ENCODE data around the gene ADAMTS12. TPM values are rescaled to one million over a fixed set of nuclear protein-coding genes. Genes with fewer than 3 reads are reported as not detected.

ADAMTS12 gene
- polyA plus RNA-seq, 3 donors = 0.74 to 17.6 (median 2.4) TPM

DNA sequence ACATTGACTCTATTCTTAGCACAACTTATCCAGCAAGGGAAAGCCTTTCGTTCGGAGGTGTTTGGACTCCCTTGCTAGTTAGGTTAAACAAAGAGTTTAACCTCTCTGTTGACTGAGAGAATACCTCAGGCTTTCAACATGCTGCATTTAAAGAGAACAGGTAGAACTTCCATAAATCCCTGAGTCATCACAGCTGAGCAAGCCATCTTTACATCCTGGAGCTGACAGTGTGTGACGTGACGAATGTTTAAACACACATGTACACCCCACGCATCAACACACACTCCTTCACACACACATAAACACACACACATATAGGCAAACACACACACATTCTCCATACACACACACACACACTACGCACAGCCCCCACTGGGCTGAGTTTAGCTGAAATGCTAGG lies 152.8 kb downstream of the ADAMTS12 start:
- no peak overlapping the region for H3K27ac ChIP-seq (ENCODE audit: low read depth, low read length)
- WGBS, 3 donors = 63 to 92% (median 91%) methylated on average over 6 of the region's 6 CpGs

DNA sequence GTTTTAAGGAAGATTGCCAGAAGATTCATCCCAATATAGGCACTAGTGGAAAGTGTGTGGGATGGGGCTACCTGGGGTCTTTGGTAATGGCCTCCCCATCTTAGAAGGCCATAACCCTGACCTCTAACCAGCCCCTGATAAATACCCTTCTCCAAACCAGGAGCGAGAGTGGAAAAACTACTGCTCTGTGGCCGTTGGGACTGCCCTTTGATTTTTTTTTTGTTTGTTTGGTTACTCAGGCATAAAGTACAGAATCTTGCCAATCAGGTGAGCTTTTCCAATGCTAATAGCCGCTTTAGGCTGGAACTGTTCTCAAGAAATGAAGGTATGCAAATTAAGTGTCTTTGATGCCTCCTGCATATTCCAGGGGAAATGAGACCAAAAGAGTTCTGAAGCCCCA lies 153.7 kb downstream of the ADAMTS12 start:
- no peak overlapping the region for H3K27ac ChIP-seq (ENCODE audit: low read depth, low read length)
- WGBS, 3 donors = 46 to 89% (median 82%) methylated on average over 3 of the region's 3 CpGs

DNA sequence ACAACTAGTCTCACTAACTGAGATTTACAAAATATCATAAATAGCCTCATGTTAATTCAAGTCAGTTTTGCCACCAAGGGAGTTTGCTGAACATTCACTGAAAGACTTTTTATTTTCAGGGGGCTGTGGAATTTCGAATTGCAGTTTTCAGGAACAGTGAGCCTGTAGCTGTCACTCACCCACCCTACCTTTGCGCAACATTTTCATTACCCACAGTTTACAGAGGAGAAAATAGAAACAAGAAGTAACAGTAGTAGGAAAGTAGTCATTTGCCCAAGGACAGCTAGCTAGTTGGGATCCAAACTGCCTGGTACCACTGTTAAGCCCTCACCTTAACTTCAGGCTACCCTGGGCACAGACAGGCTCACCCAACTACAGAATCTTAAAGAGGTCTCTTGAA lies 154.1 kb downstream of the ADAMTS12 start:
- WGBS, 3 donors = 78 to 83% (median 81%) methylated on average over 2 of the region's 2 CpGs
- H3K27ac ChIP-seq (ENCODE audit: low read depth, low read length) = no peak overlapping the region

DNA sequence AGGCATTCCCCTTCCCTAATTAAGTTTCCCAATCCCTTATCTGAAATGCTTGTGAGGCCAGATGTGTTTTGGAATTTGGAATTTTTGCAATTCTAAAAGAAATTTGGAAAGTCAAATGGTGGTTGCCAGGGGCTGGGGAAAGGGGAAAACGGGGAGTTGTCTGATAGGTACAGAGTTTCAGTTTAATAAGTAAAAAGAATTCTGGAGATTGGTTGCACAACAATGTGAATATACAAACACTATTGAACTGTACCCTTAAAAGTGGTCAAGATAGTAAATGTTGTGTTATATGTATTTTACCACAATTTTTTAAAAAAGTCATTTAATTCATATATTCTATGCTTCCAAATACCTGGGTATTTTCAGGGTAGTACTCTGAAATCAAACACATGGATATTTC lies 154.5 kb downstream of the ADAMTS12 start:
- WGBS, 3 donors = 38 to 57% (median 43%) methylated on average over 1 of the region's 1 CpG
- no peak overlapping the region for H3K27ac ChIP-seq (ENCODE audit: low read depth, low read length)

DNA sequence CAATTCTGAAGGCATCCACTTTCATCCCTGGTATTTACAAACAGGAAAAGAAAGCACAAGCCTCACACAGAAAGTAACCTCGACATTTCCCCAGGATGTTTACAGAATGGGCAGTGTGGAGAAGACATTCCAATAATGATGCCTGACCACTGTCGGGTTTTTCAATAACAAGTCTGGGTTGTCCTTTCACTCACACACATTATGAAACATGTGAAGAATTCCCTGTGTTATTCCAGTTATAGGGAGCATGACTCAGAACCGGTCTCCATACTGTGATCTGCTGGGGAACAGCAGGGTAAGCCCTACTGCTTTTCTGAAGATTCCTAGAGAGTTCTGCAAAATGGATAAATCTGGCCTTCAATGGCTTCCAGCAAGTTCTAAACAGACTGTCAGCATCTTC lies 155.3 kb downstream of the ADAMTS12 start:
- WGBS, 3 donors = 57 to 68% (median 65%) methylated on average over 3 of the region's 3 CpGs
- no peak overlapping the region for H3K27ac ChIP-seq (ENCODE audit: low read depth, low read length)

DNA sequence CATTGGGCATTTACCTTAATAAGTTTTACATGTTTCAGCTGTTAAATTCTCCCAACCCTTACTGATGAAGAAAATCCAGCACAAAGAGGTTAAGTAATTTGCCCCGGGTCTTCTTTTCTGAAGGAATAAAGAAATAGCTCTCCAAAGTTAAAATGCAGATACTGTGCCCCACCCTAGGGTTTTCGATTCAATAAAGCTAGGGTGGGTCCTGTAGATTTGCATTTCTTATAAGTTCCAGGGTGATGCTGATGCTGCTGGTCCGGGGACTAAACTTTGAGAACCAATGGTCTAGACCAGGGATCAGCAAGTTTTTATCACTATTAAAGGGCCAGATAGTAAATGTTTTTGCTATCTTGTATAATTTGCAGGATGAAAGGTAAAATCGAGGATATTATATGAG lies 156.7 kb downstream of the ADAMTS12 start:
- no peak overlapping the region for H3K27ac ChIP-seq (ENCODE audit: low read depth, low read length)
- 79 to 82% (median 81%) methylated on average over 4 of the region's 4 CpGs for WGBS, 3 donors

DNA sequence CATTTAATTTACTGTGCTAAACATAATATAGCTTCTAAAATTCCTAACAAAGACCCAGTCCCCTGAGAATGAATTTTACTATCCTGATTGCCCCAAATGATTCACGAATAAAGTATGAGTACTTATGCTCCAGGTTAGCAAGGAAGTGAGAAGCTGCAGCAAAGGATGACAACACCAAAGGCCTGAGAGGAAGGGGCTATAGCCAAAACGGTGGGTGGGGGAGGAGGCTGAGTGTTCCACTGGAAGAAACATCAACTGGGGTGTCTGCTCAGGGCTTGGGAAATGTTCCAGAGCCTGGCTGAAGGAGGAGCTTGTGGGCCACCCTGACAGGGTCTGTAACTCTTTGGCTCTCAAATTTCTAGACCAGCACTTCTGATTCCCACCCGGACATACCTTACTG lies 157.3 kb downstream of the ADAMTS12 start:
- H3K27ac ChIP-seq (ENCODE audit: low read depth, low read length) = no peak overlapping the region
- WGBS, 3 donors = 34 to 41% (median 39%) methylated on average over 3 of the region's 3 CpGs

DNA sequence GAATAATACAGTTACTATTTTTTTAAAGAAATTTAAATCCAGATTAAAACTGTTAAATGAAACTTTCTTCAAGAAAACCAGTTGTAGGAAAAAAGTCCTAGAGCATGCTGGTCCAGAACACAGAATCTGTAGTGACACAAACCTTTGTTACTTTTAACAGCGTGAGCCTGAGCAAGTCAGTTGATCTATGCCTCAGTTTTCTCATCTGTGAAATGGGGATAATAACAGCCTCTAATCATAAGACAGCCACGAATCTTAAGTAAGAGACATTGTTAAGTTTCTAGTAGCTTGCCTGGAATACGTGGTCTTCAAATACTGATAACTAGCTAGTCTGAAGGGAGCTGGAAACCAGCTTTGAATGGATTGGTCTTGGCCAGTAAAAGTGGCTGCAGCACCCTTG lies 158.6 kb downstream of the ADAMTS12 start:
- no peak overlapping the region for H3K27ac ChIP-seq (ENCODE audit: low read depth, low read length)
- 78 to 89% (median 89%) methylated on average over 3 of the region's 3 CpGs for WGBS, 3 donors

DNA sequence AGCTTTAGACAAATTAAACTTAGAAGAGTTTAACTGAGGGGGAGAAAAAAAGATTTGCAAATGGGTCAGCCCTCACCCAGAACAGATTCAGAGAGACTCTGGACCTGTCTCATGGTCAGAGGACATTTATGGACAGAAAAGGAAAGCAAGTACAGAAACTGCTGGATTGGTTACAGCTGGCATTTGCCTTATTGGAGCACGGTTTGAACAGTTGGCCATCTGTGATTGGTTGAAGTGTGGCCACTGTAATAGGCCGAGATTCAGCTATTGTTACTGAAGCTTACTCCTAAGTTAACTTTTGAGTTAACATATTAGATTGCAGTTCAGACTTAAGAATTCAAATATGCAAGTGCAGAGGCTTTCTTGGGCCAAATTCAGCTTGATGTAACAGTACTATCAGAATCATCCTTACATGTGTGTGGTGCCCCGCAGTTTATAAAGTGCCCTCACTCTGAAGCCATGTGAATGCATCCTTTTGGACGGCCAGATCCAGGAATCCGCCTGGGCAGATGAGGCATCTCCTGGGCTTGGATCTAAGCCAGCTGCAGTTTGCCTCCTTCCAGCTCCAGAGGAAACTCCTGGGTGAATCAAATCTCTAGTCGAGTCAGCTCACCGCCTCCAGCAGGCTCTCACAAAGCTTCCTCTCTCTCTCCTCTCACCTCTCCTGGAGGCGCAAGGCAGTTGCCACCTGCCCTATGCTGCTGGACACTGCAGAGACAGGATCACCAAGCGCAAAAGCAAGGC lies 165.2 kb downstream of the ADAMTS12 start:
- no peak overlapping the region for H3K27ac ChIP-seq (ENCODE audit: low read depth, low read length)
- 67 to 78% (median 74%) methylated on average over 9 of the region's 9 CpGs for WGBS, 3 donors

DNA sequence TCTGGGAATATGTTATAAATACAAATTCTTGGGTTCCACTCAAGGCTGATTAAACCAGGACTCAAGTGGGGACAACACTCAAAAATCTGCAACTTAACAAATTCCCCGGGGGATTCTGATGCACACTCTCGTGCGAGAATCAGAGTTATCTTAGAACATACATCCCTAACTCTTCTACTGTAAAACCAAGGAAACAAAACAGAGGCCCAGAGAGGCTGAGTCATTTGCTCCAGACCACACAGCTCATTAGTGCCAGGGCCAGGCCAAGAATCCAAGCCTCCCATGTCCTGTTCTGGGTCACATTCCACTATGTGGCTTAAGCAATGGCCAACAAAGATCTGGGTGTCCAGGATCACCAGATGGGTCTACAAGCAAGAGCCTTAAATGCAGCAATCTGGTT lies 166.0 kb downstream of the ADAMTS12 start:
- WGBS, 3 donors = 77 to 92% (median 79%) methylated on average over 3 of the region's 3 CpGs
- no peak overlapping the region for H3K27ac ChIP-seq (ENCODE audit: low read depth, low read length)

DNA sequence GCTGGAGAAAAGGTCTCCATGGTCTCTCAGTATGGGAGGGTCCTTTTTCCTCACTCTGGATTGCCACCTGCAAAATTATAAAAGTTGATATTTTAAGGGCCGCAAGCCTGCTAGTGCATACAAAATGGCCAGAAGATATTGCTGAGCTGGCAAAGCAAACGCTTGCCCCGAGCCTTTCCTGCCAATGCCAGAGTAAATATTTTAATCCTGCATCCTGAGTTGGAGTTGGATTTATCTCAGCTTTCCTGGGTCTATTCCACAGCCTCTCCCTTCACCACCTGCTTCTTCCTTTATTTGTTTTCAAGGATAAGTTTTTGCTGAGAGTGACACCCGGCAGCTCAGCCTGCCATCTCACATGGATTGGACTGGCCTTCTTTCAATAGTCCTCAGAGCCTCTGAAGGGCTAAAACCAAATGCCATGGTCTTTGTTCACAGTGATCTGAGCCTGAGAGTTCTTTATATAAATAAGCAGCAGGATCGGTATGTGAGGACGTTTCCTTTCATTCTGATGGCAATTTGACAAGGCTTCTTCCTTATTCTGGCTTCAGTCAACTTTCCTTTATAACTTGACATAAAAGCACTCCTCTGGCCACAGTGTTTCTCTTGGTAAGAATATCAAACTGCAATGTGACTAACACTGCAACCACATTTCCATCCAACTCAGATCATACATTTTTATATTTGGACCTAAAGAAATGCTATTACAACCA lies 170.1 kb downstream of the ADAMTS12 start:
- H3K27ac ChIP-seq (ENCODE audit: low read depth, low read length) = no peak overlapping the region
- 24 to 53% (median 49%) methylated on average over 6 of the region's 6 CpGs for WGBS, 3 donors

DNA sequence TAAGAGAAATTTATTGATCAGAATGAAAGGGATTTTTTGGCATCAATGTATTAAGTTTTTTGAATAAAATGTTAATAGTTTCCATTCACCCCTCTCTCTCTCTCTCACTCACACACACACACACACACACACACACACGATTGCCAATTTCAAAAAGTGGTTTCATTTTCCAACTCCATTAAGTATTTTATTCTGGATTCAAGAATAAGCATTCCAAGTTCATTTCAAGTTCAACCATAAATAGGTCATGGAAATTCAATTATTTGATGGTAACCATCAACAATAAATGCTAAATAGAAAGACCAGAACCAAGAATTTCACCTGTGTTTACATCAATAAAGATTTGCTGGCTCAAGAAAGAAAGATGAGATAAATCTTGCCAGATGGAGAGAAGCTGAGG lies 171.6 kb downstream of the ADAMTS12 start:
- no peak overlapping the region for H3K27ac ChIP-seq (ENCODE audit: low read depth, low read length)
- 52 to 63% (median 58%) methylated on average over 1 of the region's 1 CpG for WGBS, 3 donors

DNA sequence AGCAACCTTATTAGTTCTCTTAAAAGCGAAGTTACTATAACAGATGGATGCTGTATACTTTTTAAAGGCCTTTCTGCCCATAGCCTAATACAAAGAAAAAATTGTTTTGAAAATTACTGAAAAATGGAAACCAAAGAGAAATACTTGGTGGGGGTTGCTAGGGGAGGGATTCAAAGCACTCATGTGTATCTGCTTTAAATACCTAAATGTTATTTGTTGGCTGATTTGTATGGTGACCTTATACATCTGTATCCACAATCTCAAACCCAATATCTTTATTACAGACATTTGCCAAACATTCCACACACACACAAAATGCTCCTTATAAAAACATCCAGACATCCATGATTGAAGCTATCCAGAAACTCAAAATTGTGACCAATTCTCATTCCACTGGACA lies 172.0 kb downstream of the ADAMTS12 start:
- 83 to 91% (median 88%) methylated on average over 1 of the region's 1 CpG for WGBS, 3 donors
- H3K27ac ChIP-seq (ENCODE audit: low read depth, low read length) = no peak overlapping the region

DNA sequence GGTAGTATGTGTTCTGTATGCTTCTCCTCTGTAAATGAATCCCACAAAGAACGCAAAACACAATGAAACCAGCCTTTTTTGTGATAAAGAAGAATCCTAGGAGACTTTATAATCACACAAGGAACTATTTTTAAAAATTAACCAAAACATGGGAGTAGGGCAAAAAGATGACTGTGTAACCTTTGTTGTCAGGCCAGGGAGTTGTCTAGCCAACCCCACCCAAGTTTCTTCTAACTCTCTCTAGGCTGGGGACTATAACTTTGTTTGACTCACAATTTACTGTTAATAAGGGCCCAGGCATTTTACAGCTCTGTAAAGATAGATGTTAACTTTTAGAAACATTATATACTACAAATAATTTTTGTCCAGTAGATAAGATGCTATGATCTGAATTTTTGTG lies 176.1 kb downstream of the ADAMTS12 start:
- 56 to 65% (median 59%) methylated on average over 1 of the region's 1 CpG for WGBS, 3 donors

DNA sequence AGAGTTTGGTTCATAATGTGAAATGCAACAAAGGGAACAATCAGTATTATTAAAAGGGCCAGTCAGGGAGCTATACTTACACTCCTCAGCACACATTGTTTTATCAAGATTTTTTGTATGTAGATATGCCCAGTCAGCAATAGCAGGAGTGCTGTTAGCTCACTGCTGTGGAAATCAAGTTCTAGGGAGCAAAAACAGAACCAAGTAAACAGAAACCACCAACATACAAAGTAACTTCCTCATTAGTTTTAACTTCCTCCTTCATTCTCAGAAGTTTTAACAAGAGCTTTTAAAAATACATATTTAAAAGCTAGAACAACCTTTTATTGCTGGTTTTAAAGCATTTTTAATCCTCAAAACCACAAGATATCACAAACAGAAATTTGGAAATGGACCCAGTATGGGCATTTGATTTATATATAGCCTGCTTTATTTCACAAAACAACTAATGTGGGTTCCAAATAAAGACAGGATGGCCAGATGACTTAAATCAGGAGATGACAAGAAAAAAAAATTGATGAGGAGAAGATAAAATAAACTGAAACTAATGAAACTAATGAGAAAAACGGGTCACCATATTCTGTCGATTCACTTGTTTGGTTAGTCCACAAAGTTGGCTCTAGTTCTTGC lies 178.5 kb downstream of the ADAMTS12 start:
- whole genome bisulfite sequencing, 3 donors = 29 to 39% (median 37%) methylated on average over 2 of the region's 2 CpGs
- no peak overlapping the region for H3K27ac ChIP-seq (ENCODE audit: low read depth, low read length)

More for the DNA sequence above, 176.1 kb downstream of the ADAMTS12 start:
- no peak overlapping the region for H3K27ac ChIP-seq (ENCODE audit: low read depth, low read length)

DNA sequence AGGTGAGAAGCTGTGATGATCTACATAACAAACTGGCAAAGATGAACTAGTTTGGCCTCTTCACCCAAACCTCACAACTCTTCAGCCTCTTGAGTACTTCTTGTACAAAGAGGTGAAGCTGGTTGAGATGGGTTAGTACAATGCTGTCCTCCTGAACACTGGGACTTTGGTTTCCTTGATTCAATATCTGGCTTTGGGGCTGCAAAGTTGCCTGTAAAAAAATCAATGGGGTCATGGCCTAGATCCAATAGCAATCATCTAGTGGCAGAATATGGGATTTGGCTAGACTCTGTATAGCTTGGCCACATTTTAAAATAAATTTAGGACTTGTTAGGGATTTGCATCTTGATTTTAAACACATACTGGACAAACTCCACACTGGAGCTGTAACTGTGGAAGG lies 179.1 kb downstream of the ADAMTS12 start:
- no peak overlapping the region for H3K27ac ChIP-seq (ENCODE audit: low read depth, low read length)

DNA sequence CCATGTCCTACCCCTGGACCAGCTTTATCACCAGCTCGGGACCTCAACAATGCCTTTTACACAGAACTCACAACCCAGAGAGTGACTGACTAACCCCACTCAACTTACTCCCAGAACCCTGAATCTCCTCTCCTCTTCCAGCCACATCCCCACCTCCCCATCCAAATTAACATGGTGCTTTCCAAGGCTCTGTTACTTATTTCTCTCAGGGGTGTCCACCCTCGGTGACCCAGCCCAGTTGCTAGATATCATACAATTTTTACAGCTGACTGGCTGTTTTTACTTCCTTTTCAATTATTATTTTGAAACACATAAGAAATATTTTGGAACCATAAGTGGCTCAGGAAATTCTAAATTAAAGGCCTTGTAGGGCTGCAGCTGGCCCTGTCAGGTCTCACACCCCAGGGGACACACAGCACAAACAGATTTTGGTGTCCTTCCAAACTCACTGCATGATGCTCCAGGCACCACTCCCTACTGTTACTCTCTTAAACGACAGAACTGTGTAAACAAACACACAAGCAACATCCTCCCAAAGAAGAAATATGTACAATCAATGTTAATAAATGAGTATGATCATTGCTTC lies 180.6 kb downstream of the ADAMTS12 start:
- 50 to 64% (median 57%) methylated on average over 3 of the region's 3 CpGs for WGBS, 3 donors
- H3K27ac ChIP-seq (ENCODE audit: low read depth, low read length) = no peak overlapping the region

DNA sequence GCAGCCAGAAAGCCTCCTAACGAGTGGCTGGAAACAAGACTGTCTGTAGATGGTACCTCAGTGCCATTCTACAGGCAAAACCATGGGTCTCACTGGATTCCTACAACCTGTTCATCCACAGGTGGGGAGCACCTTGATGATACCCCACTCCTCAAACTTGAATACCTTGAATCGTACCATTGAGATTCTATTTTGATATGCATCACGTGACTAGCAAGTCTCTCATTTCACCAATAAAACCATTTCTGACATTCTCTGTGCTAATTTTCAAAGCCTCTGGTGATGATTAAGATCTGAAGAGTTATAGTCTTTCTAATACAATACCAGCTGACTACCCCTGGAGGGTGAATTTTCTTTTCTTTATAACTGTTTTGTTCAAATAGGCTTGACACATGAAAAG lies 188.9 kb downstream of the ADAMTS12 start:
- no peak overlapping the region for H3K27ac ChIP-seq (ENCODE audit: low read depth, low read length)
- WGBS, 3 donors = 73 to 90% (median 79%) methylated on average over 3 of the region's 3 CpGs

DNA sequence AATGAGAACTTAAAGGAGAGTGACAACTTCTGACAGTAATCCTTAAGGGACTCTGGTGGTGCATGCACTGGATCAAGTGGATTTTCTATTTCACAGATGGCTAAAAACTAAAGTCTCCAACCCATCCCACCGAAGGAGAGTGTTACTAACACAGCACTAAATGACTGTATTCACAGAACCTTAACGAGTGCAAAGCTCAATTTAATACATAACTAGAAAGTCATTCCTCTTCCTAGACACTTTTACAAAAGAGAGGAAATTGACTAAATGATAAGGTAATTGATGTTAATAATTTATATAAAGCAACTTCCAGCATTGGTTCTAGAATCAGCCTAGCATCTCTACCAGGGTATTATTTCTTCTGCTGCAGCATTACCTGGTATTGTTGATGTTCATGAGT lies 189.8 kb downstream of the ADAMTS12 start:
- no peak overlapping the region for H3K27ac ChIP-seq (ENCODE audit: low read depth, low read length)
- WGBS, 3 donors = 35 to 84% (median 84%) methylated on average over 2 of the region's 2 CpGs

All from adipose tissue (tissue), 3 donors.